HG02571 (cell line): ENCODE measurements around the gene IQSEC1.
A peak's percentile ranks its signal among the peaks of the same experiment; 100 is the strongest.

Experiments used
- ATAC-seq: cut with Tn5 transposase; IDR thresholded peaks from one replicate; pipeline ENCODE4 v1.9.1; 2021; ENCODE audit warnings: mild to moderate bottlenecking, moderate library complexity; ENCODE audit not compliant: unreplicated experiment

The IQSEC1 gene

GRCh38 chr3:13108861-13109260, 35.6 kb upstream of the IQSEC1 start:
- ATAC-seq, result no peak

GRCh38 chr3:13107661-13108060, 34.4 kb upstream of the IQSEC1 start:
- no peak for ATAC-seq

GRCh38 chr3:13106308-13107001, 33.2 kb upstream of the IQSEC1 start:
- no peak for ATAC-seq

- no peak for ATAC-seq
Measured at GRCh38 chr3:13105896-13106250, 32.6 kb upstream of the IQSEC1 start.

GRCh38 chr3:13105181-13105895, 32.1 kb upstream of the IQSEC1 start:
- ATAC-seq, result no peak

GRCh38 chr3:13104511-13104910, 31.3 kb upstream of the IQSEC1 start:
- no peak for ATAC-seq

GRCh38 chr3:13103416-13104058, 30.3 kb upstream of the IQSEC1 start:
- no peak for ATAC-seq

GRCh38 chr3:13102386-13103345, 29.4 kb upstream of the IQSEC1 start:
- no peak for ATAC-seq

- ATAC-seq, result no peak
Measured at GRCh38 chr3:13099707-13100106, 26.5 kb upstream of the IQSEC1 start.

- no peak for ATAC-seq
Measured at GRCh38 chr3:13098192-13098988, 25.2 kb upstream of the IQSEC1 start.

- ATAC-seq, result no peak
Measured at GRCh38 chr3:13096356-13096755, 23.1 kb upstream of the IQSEC1 start.

GRCh38 chr3:13095408-13095937, 22.2 kb upstream of the IQSEC1 start:
- ATAC-seq, result no peak

- no peak for ATAC-seq
Measured at GRCh38 chr3:13093687-13094086, 20.5 kb upstream of the IQSEC1 start.

- ATAC-seq, result no peak
Measured at GRCh38 chr3:13092621-13093617, 19.7 kb upstream of the IQSEC1 start.

- ATAC-seq, result no peak
Measured at GRCh38 chr3:13091898-13092611, 18.8 kb upstream of the IQSEC1 start.

- ATAC-seq, result peak; percentile 53
Measured at GRCh38 chr3:13088028-13089006, 15.1 kb upstream of the IQSEC1 start.
